Stimulated activated CD4-positive, alpha-beta T cell treated with anti-CD3 and anti-CD28 coated beads, Interleukin-12 subunit alpha, Interleukin-12 subunit beta, amount 100 ng/mL, for 4 hours (primary cell): ENCODE measurements around the gene CALHM6.

ENCODE experiments used
- DNase-seq: peaks from one replicate; pipeline ENCODE4 v3.0.0-alpha.2; 2020

The CALHM6 gene

GRCh38 chr6:116446399-116446798 lies 14.8 kb upstream of the CALHM6 start:
- no peak for DNase-seq

- no peak for DNase-seq
These were observed 14.1 kb upstream of the CALHM6 start for GRCh38 chr6:116447052-116447451.

GRCh38 chr6:116447496-116448011 lies 13.6 kb upstream of the CALHM6 start:
- no peak for DNase-seq

- DNase-seq: no peak
These were observed 11.6 kb upstream of the CALHM6 start for GRCh38 chr6:116449565-116449964.

- no peak for DNase-seq
These were observed 10.9 kb upstream of the CALHM6 start for GRCh38 chr6:116450185-116450710.

GRCh38 chr6:116450769-116451740 lies 10.1 kb upstream of the CALHM6 start:
- DNase-seq: no peak

- DNase-seq: no peak
These were observed 9.3 kb upstream of the CALHM6 start for GRCh38 chr6:116451916-116452315.

- no peak for DNase-seq
These were observed 8.6 kb upstream of the CALHM6 start for GRCh38 chr6:116452531-116452930.

- DNase-seq: no peak
These were observed 5.1 kb upstream of the CALHM6 start for GRCh38 chr6:116456106-116456505.

GRCh38 chr6:116456927-116457326 lies 4.2 kb upstream of the CALHM6 start:
- no peak for DNase-seq

- DNase-seq: no peak
These were observed 2.9 kb upstream of the CALHM6 start for GRCh38 chr6:116458264-116458663.

- no peak for DNase-seq
These were observed 1.2 kb upstream of the CALHM6 start for GRCh38 chr6:116459927-116460326.

GRCh38 chr6:116461932-116462885 lies 1.0 kb downstream of the CALHM6 start:
- peak; percentile 39 for DNase-seq

GRCh38 chr6:116463301-116463700 lies 2.1 kb downstream of the CALHM6 start:
- DNase-seq: no peak

GRCh38 chr6:116465246-116465645 lies 4.1 kb downstream of the CALHM6 start:
- DNase-seq: no peak

GRCh38 chr6:116467096-116467495 lies 5.9 kb downstream of the CALHM6 start:
- DNase-seq: no peak

- no peak for DNase-seq
These were observed 6.3 kb downstream of the CALHM6 start for GRCh38 chr6:116467514-116467913.

- DNase-seq: no peak
These were observed 7.1 kb downstream of the CALHM6 start for GRCh38 chr6:116468293-116468692.

- no peak for DNase-seq
These were observed 10.4 kb downstream of the CALHM6 start for GRCh38 chr6:116471531-116471930.

- DNase-seq: no peak
These were observed 11.5 kb downstream of the CALHM6 start for GRCh38 chr6:116472706-116473105.

GRCh38 chr6:116475141-116475540 lies 14.0 kb downstream of the CALHM6 start:
- no peak for DNase-seq

GRCh38 chr6:116476002-116476678 lies 15.0 kb downstream of the CALHM6 start:
- DNase-seq: no peak
